Measurements from ENCODE around the gene CLEC2L. TPM values are rescaled to one million over a fixed set of nuclear protein-coding genes. Genes with fewer than 3 reads are reported as not detected.

The CLEC2L gene
- total and polyA plus RNA-seq, 2 of the 4 experiments (the other 2 are of a cell fraction): not detected

- H3K9ac ChIP-seq (ENCODE audit: low read depth, low read length): no peak overlapping the region
- no peaks in the 10 kb centered on the region for H3K27me3 ChIP-seq (ENCODE audit: control insufficient read depth, insufficient read depth, low read length)
- peaks cover 11% of the 10 kb centered on the region; the same call in 1 of the 2 replicates for H3K9me1 ChIP-seq (ENCODE audit: insufficient read depth, low read length)
- in situ Hi-C loops (cut with MboI; ENCODE audit: low sequenced_read_pairs): no loop called here
- H2BK120ac ChIP-seq (ENCODE audit: low read depth, low read length): no peak overlapping the region
- H3K14ac ChIP-seq (replicated peaks; ENCODE audit: low read depth, low read length): no peak overlapping the region
- H3K56ac ChIP-seq (ENCODE audit: extremely low read depth, insufficient read depth, low read length): no peak overlapping the region
- POLR2A ChIA-PET (ENCODE audit: unreplicated experiment): no interaction called here
- peaks cover 0 to 26% of the 10 kb centered on the region in 2 experiments; a peak in 3 of 4 replicates for H3K79me1 ChIP-seq (ENCODE audit: low read depth in 1 of 2, low read length in 2 of 2)
- H3K18ac ChIP-seq (ENCODE audit: low read depth, low read length): no peak overlapping the region
- H3K4ac ChIP-seq (ENCODE audit: low read depth, low read length): no peak overlapping the region
- H4K91ac ChIP-seq (ENCODE audit: insufficient read depth, low read depth, low read length): no peak overlapping the region
- H3K36me3 ChIP-seq (ENCODE audit: control insufficient read depth, insufficient read depth, low read length): peaks cover 68% of the 10 kb centered on the region
- TF ChIP-seq CHD1 (IDR thresholded peaks at IDR 0.05; ENCODE audit: low read depth, low read length): no peak
- no peak for TF ChIP-seq MAFK (IDR thresholded peaks at IDR 0.05; ENCODE audit: low read depth, low read length)
- no peak for TF ChIP-seq RAD21 (IDR thresholded peaks at IDR 0.05; ENCODE audit: low read length)
- no peak for TF ChIP-seq RCOR1 (IDR thresholded peaks at IDR 0.05; ENCODE audit: insufficient replicate concordance, low read length)
- no peak for TF ChIP-seq ELK1 (IDR thresholded peaks at IDR 0.05; ENCODE audit: borderline replicate concordance, low read depth, low read length)
- TF ChIP-seq, protein P1, sequence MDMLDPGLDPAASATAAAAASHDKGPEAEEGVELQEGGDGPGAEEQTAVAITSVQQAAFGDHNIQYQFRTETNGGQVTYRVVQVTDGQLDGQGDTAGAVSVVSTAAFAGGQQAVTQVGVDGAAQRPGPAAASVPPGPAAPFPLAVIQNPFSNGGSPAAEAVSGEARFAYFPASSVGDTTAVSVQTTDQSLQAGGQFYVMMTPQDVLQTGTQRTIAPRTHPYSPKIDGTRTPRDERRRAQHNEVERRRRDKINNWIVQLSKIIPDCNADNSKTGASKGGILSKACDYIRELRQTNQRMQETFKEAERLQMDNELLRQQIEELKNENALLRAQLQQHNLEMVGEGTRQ (IDR thresholded peaks at IDR 0.05; ENCODE audit: low read depth, low read length): no peak
- no peak for TF ChIP-seq BHLHE40 (IDR thresholded peaks at IDR 0.05; ENCODE audit: low read depth, low read length)
- no peak for TF ChIP-seq CTCF (conservative IDR thresholded peaks at IDR 0.05; ENCODE audit: low read depth, low read length)
- TF ChIP-seq CEBPB (IDR thresholded peaks at IDR 0.05; ENCODE audit: low read depth, low read length): no peak
- TF ChIP-seq NFE2L2 (IDR thresholded peaks at IDR 0.05; ENCODE audit: low read depth, low read length): no peak
- TF ChIP-seq POLR2A (IDR thresholded peaks at IDR 0.05; ENCODE audit: low read depth, low read length): no peak
- no peak for TF ChIP-seq RFX5 (IDR thresholded peaks at IDR 0.05; ENCODE audit: low read depth, low read length)
- H3K4me3 ChIP-seq (ENCODE audit: insufficient read depth, low read depth, low read length): no peak overlapping the region
- intact Hi-C loops (cut with micrococcal nuclease): no loop called here
- no peak overlapping the region for H2AFZ ChIP-seq (replicated peaks; ENCODE audit: low read length, poor library complexity)
- H2BK5ac ChIP-seq (ENCODE audit: low read depth, low read length, poor library complexity, severe bottlenecking): no peak overlapping the region
- no peak overlapping the region for H3K4me2 ChIP-seq (ENCODE audit: low read depth, low read length)
- BruUV-seq (replicated peaks): no TSS peak
- no peaks in the 10 kb centered on the region for H3K9me3 ChIP-seq (ENCODE audit: control insufficient read depth, insufficient read depth, low read length)
- dilution Hi-C loops (cut with HindIII; ENCODE audit: low sequenced_read_pairs, unreplicated experiment): no loop called here
- H4K20me1 ChIP-seq (ENCODE audit: insufficient read depth, low read length): peaks cover 17% of the 10 kb centered on the region; the same call in 1 of the 2 replicates
- DNase-seq: no peak
- no peak overlapping the region for H4K8ac ChIP-seq (ENCODE audit: low read depth in 2 of 2, low read length in 2 of 2)
- no peak for ATAC-seq (ENCODE audit: low read depth)
- peaks cover 2% of the 10 kb centered on the region; the same call in 1 of the 2 replicates for H3K4me1 ChIP-seq (ENCODE audit: control insufficient read depth, insufficient read depth, low read length)
- no peak overlapping the region for H4K5ac ChIP-seq (ENCODE audit: low read depth, low read length)
- no peak overlapping the region for H3K23ac ChIP-seq (ENCODE audit: low read depth, low read length)
- H2BK15ac ChIP-seq (ENCODE audit: low read depth, low read length): no peak overlapping the region
- no peak overlapping the region for H2BK20ac ChIP-seq (ENCODE audit: low read depth, low read length)
- WGBS, 2 experiments (ENCODE audit: extremely low coverage in 2 of 2, insufficient read length in 1 of 2): 90% methylated on average over 5 of the region's 15 CpGs; no CpG with 5 or more reads in 1 of the 2 experiments
- no peak overlapping the region for H3K27ac ChIP-seq (ENCODE audit: insufficient read depth, low read length)
- H2AK5ac ChIP-seq (ENCODE audit: low read depth, low read length): no peak overlapping the region
- CTCF ChIA-PET: no interaction called here
- H2AK9ac ChIP-seq (replicated peaks; ENCODE audit: low read depth, low read length, poor library complexity): peak overlapping the region; percentile 33
Observed at GRCh38 chr7:139566736-139567646, 43.5 kb downstream of the CLEC2L start.

Measured in IMR-90 (cell line).